ENCODE results near the gene MS4A4A. TPM values are rescaled to one million over a fixed set of nuclear protein-coding genes. Genes with fewer than 3 reads are reported as not detected.

The MS4A4A gene
- total and polyA plus RNA-seq, 2 of the 4 experiments (the other 2 are of a cell fraction) = not detected

DNA sequence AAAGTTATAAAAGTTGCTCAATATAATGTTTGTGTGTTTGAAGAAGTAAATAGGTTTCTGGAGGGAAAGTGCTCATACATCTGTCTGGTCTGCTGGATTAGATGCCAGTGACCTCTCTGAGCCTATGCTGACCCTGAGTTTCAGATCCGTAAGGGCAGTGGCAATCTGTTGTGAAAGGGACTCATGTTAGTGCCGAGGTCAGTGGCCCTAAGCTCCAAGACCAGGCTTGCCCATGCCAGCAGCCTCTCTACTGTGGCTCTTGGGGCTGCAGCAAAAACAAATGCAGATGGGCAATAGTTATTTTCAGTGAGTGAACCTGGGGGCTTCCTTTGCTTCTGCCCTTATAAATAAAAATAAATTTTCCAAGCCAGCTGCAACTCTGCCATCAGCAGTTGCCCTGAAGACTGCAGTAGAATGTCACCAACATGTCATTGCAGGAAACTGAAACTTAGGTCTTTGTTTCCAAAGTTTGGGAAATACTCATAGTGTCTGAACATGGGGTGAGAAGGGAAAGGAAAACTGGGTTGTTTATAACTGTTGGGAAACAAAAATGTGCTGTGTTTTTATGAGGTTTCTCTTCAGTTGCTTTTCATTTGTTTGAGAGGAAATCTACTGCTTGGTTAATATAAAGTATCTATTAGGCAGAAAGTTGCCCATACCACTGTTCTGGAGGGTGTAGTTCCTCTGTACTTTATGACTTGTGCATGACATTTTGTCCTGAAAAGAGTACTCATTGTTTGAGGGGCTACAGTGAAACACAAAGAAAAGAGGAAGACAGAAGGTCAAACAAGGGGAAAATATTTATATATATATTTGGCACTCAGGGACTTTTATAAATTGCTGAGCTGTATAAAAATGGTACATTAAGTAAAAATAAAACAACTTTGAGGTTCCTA, 28.0 kb upstream of the MS4A4A start:
- H3K4me2 ChIP-seq (ENCODE audit: low read depth, low read length) = no peak overlapping the region
- no peak overlapping the region for H3K9ac ChIP-seq (ENCODE audit: low read depth, low read length)
- POLR2A ChIA-PET (ENCODE audit: unreplicated experiment) = no interaction called here
- H3K23ac ChIP-seq (ENCODE audit: low read depth, low read length) = no peak overlapping the region
- no CpG with 5 or more reads among the region's 2 CpGs for WGBS, 2 experiments (ENCODE audit: extremely low coverage in 2 of 2, insufficient read length in 1 of 2)
- H4K20me1 ChIP-seq (ENCODE audit: insufficient read depth, low read length) = no peaks in the 10 kb centered on the region
- H4K91ac ChIP-seq (ENCODE audit: insufficient read depth, low read depth, low read length) = no peak overlapping the region
- in situ Hi-C loops (cut with MboI; ENCODE audit: low sequenced_read_pairs) (no loop called here), intact Hi-C loops (cut with micrococcal nuclease) (no loop called here), dilution Hi-C loops (cut with HindIII; ENCODE audit: low sequenced_read_pairs, unreplicated experiment) (no loop called here)
- DNase-seq = no peak
- H3K4ac ChIP-seq (ENCODE audit: low read depth, low read length) = no peak overlapping the region
- no peak overlapping the region for H2AFZ ChIP-seq (replicated peaks; ENCODE audit: low read length, poor library complexity)
- H4K8ac ChIP-seq (ENCODE audit: low read depth in 2 of 2, low read length in 2 of 2) = no peak overlapping the region
- H3K56ac ChIP-seq (ENCODE audit: extremely low read depth, insufficient read depth, low read length) = no peak overlapping the region
- ATAC-seq (ENCODE audit: low read depth) = no peak
- no peaks in the 10 kb centered on the region for H3K9me1 ChIP-seq (ENCODE audit: insufficient read depth, low read length)
- H2BK15ac ChIP-seq (ENCODE audit: low read depth, low read length) = no peak overlapping the region
- H3K36me3 ChIP-seq (ENCODE audit: control insufficient read depth, insufficient read depth, low read length) = no peaks in the 10 kb centered on the region
- H3K18ac ChIP-seq (ENCODE audit: low read depth, low read length) = no peak overlapping the region
- no TSS peak for BruUV-seq (replicated peaks)
- no peak overlapping the region for H2BK120ac ChIP-seq (ENCODE audit: low read depth, low read length)
- no peaks in the 10 kb centered on the region for H3K4me1 ChIP-seq (ENCODE audit: control insufficient read depth, insufficient read depth, low read length)
- H3K14ac ChIP-seq (replicated peaks; ENCODE audit: low read depth, low read length) = no peak overlapping the region
- no peak overlapping the region for H4K5ac ChIP-seq (ENCODE audit: low read depth, low read length)
- CTCF ChIA-PET = no interaction called here
- no peak overlapping the region for H2AK9ac ChIP-seq (replicated peaks; ENCODE audit: low read depth, low read length, poor library complexity)
- no peaks in the 10 kb centered on the region for H3K27me3 ChIP-seq (ENCODE audit: control insufficient read depth, insufficient read depth, low read length)
- H3K79me1 ChIP-seq (ENCODE audit: low read depth in 1 of 2, low read length in 2 of 2) = no peaks in the 10 kb centered on the region
- no peak overlapping the region for H2BK20ac ChIP-seq (ENCODE audit: low read depth, low read length)
- H3K4me3 ChIP-seq (ENCODE audit: insufficient read depth, low read depth, low read length) = no peak overlapping the region
- peaks cover 4% of the 10 kb centered on the region for H3K9me3 ChIP-seq (ENCODE audit: control insufficient read depth, insufficient read depth, low read length)
- H3K27ac ChIP-seq (ENCODE audit: insufficient read depth, low read length) = no peak overlapping the region
- H2AK5ac ChIP-seq (ENCODE audit: low read depth, low read length) = no peak overlapping the region
- no peak overlapping the region for H2BK5ac ChIP-seq (ENCODE audit: low read depth, low read length, poor library complexity, severe bottlenecking)
- no peak for TF ChIP-seq RFX5 (IDR thresholded peaks at IDR 0.05; ENCODE audit: low read depth, low read length)
- TF ChIP-seq RAD21 (IDR thresholded peaks at IDR 0.05; ENCODE audit: low read length) = no peak
- no peak for TF ChIP-seq NFE2L2 (IDR thresholded peaks at IDR 0.05; ENCODE audit: low read depth, low read length)
- no peak for TF ChIP-seq CEBPB (IDR thresholded peaks at IDR 0.05; ENCODE audit: low read depth, low read length)
- no peak for TF ChIP-seq FOS (IDR thresholded peaks at IDR 0.05; ENCODE audit: low read depth, low read length)
- no peak for TF ChIP-seq POLR2A (IDR thresholded peaks at IDR 0.05; ENCODE audit: low read depth, low read length)
- TF ChIP-seq, protein P1, sequence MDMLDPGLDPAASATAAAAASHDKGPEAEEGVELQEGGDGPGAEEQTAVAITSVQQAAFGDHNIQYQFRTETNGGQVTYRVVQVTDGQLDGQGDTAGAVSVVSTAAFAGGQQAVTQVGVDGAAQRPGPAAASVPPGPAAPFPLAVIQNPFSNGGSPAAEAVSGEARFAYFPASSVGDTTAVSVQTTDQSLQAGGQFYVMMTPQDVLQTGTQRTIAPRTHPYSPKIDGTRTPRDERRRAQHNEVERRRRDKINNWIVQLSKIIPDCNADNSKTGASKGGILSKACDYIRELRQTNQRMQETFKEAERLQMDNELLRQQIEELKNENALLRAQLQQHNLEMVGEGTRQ (IDR thresholded peaks at IDR 0.05; ENCODE audit: low read depth, low read length) = no peak
- TF ChIP-seq BHLHE40 (IDR thresholded peaks at IDR 0.05; ENCODE audit: low read depth, low read length) = no peak
- TF ChIP-seq MAZ (IDR thresholded peaks at IDR 0.05; ENCODE audit: borderline replicate concordance, low read depth, low read length) = no peak
- TF ChIP-seq SMC3 (IDR thresholded peaks at IDR 0.05; ENCODE audit: low read depth, low read length) = no peak
- no peak for TF ChIP-seq MXI1 (IDR thresholded peaks at IDR 0.05; ENCODE audit: borderline replicate concordance, low read depth, low read length)
- no peak for TF ChIP-seq CTCF (conservative IDR thresholded peaks at IDR 0.05; ENCODE audit: low read depth, low read length)
- TF ChIP-seq ELK1 (IDR thresholded peaks at IDR 0.05; ENCODE audit: borderline replicate concordance, low read depth, low read length) = no peak
- TF ChIP-seq RCOR1 (IDR thresholded peaks at IDR 0.05; ENCODE audit: insufficient replicate concordance, low read length) = no peak
- no peak for TF ChIP-seq MAFK (IDR thresholded peaks at IDR 0.05; ENCODE audit: low read depth, low read length)

All from IMR-90 (cell line).